SK-N-SH treated with all-trans-retinoic acid at 6 μM for 48 hours (cell line): Measurements from ENCODE around the gene PIP5K1C.
"Not testable (repeated sequence)": the region's sequence is repeated elsewhere in the genome, so short reads cannot be mapped to it uniquely, and the experiment has no call there.

Source experiments
- ATAC-seq: fragments of 200-7000 bp; cut with Tn5 transposase; 3 replicates; pipeline ENCODE4 v1.9.1; 2020; ENCODE audit warnings: mild to moderate bottlenecking, moderate library complexity
- ISL1 ChIP-seq: fragments of 250-450 bp; sonication (Bioruptor Pico); IDR thresholded peaks from 2 replicates; pipeline ENCODE4 v2.1.2; 2022; ENCODE audit warnings: mild to moderate bottlenecking, moderate library complexity
- TF ChIP-seq, protein P1 (sequence below): fragments of 250-450 bp; sonication (Bioruptor Pico); IDR thresholded peaks from 2 replicates; pipeline ENCODE4 v1.5.1; 2020; ENCODE audit warnings: low read depth, mild to moderate bottlenecking, moderate library complexity

PIP5K1C gene

DNA sequence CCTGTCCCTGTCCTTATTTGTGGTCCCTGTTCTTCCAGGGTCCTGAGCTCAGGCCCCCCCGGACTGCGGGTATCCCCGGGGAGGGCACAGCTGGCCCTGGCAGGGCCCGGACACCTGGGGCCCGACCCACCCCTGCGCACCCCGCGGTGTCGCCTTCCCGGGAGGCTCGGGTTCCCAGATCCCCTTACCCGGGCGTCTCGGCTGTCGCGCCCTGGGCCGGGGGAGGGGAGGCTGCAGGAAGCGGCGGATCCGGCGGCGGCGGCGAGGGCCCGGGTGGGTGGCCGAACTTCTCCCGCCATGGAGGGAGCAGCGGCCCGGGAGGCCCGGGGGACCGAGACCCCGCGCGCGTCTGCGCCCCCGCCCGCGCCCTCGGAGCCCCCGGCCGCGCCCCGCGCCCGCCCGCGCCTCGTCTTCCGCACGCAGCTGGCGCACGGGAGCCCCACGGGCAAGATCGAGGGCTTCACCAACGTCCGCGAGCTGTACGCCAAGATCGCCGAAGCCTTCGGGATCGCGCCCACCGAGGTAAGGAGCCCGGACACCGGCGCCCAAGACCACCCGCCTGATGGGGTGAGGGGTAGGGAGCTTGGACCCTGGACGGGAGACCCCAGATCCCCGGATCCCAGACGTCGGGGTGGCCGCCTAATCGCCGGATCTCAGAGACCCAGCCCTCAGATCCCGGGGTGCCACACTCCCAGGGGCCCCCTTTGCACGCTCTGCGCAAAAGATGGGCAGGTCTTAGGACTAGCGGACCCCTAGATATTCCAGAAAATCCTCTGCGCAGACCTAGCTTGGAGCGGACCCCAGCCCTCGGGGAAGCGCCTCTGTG is 114.8 kb downstream of the PIP5K1C start, which contains the start of gene GIPC3 (continued):
- TF ChIP-seq, protein P1, sequence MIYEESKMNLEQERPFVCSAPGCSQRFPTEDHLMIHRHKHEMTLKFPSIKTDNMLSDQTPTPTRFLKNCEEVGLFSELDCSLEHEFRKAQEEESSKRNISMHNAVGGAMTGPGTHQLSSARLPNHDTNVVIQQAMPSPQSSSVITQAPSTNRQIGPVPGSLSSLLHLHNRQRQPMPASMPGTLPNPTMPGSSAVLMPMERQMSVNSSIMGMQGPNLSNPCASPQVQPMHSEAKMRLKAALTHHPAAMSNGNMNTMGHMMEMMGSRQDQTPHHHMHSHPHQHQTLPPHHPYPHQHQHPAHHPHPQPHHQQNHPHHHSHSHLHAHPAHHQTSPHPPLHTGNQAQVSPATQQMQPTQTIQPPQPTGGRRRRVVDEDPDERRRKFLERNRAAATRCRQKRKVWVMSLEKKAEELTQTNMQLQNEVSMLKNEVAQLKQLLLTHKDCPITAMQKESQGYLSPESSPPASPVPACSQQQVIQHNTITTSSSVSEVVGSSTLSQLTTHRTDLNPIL: no peak
- TF ChIP-seq ISL1 (CRISPR knock-in tag): no peak
- TF ChIP-seq, all 23 proteins: peak for 0

DNA sequence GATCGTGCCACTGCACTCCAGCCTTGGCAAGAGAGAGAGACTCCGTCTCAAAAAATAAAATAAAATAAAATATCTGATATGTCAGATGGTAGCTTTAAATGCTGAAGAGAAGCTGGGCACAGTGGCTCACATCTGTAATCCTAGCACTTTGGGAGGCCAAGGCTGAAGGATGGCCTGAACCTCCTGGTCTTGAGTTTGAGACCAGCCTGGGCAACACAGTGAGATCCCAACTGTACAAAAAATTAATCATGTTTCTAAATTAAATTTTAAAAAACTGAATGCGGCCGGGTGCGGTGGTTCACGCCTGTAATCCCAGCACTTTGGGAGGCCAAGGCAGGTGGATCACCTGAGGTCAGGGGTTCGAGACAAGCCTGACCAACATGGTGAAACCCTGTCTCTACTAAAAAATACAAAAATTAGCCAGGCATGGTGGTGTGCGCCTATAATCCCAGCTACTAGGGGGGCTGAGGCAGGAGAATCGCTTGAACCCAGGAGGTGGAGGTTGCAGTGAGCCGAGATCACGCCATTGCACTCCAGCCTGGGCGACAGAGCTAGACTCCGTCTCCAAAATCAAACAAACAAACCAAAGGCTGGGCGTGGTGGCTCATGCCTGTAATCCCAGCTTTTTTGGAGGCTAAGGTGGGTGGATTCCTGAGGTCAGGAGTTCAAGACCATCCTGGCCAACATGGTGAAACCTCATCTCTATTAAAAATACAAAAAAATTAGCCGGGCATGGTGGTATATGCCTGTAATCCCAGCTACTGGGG is 116.0 kb downstream of the PIP5K1C start:
- ATAC-seq: not testable (repeated sequence)

DNA sequence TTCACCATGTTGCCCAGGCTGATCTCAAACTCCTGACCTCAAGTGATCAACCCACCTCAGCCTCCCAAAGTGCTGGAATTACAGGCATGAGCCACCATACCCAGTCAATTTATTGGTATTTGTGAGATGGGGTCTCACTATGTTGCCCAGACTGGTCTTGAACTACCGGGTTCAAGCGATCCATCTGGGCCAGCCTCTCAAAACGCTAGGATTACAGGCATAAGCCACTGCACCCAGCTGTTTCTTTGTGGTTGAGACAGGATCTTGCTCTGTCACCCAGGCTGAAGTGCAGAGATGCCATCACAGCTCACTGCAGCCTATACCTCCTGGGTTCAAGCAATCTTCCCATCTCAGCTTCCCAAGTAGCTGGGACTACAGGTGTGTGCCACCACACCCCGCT is 118.5 kb downstream of the PIP5K1C start:
- ATAC-seq: not testable (repeated sequence)
